ENCODE measurements around the gene SLC26A1.
"Not testable (repeated sequence)": the region's sequence is repeated elsewhere in the genome, so short reads cannot be mapped to it uniquely, and the experiment has no call there.

The SLC26A1 gene

DNA sequence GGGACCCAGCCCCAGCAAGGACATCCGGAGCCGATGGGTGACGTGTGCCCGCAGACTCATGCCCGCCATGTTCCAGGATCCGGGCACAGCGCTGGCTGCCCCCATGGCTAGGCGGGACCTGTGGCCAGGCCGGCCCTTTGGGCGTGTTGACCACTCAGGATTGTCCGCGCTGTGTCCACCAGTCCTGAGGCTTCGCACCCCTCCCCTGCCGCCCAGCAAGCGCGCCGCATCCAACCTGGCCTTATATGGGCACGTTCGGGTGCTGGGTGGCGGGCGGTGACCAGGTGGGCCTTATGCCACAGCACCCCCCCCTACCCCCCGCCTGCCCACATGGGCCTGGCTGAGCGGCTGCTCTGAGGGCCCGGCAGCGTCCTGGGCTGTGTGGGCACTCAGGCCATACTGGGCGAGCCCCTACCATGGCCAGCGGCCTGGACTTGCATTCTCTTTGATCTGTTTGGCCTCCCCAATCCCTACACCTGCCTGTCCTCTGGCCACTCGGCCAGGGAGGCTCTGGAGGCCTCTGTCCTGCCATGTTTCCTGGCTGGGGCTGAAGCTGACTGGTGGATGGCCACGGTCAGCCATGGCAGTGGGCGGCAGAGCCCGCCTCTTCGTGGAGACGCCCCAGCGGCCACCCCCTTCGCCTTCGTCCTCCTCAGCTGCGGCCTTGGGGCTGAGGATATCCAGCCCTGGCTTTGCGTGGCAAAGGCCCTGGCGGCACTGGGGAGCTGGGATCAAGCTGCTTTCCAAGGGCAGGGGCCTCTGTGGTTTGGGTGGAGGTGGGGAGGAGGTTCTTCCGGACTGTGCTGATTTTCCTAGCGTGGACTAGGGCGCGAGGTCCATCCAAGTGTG, 20.2 kb upstream of the SLC26A1 start:
- DNase-seq (ENCODE audit: low read depth) = no peak

DNA sequence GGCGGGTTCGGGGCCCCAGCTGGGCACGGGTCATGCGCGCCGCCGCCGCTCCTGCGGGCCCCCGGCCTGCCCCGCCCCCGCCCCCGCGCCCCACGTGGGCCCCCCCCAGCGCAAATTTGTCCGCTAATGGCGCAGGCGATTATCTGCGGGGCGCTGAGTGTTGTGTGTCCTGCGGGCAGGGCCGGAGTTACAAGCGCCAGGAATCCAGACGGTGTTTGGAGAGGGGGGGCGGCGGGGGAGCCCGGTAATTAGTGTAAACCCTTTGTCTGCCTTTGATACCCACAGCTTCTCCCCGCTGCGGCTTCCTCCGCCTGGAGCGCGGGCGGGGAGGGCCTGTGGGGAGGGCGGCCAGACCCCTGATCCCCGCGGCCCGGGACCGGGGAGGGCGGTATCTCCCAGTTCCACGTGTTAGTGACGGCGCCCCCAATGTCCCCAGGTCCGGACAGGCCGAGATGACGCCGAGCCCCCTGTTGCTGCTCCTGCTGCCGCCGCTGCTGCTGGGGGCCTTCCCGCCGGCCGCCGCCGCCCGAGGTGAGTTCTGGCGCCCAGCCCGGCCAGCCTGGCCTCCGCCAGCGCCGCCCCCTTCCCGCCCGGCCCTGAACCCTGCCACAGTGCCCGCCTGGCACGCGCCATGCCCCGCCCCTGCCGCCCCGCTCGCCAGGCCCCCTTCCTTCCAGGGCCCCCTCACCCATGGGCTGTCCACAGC, 19.0 kb upstream of the SLC26A1 start:
- no peak for DNase-seq (ENCODE audit: low read depth)

DNA sequence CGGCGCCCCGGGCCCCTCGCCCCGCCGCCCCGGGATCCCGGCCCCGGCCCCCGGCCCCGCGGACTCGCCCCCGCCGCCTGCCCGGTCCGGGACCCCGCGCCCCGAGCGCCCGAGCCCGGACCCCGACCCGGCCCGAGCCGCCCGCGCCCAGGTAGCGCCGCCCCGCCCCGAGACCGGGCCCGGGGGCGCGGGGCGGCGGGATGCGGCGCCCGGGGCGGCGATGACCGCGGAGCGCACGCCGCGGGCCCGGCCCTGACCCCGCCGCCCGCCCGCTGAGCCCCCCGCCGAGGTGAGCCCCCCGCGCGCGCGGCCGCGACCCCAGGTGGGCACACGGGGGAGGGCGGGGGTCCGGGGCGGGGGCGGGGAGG, 18.4 kb upstream of the SLC26A1 start:
- no peak for DNase-seq (ENCODE audit: low read depth)

DNA sequence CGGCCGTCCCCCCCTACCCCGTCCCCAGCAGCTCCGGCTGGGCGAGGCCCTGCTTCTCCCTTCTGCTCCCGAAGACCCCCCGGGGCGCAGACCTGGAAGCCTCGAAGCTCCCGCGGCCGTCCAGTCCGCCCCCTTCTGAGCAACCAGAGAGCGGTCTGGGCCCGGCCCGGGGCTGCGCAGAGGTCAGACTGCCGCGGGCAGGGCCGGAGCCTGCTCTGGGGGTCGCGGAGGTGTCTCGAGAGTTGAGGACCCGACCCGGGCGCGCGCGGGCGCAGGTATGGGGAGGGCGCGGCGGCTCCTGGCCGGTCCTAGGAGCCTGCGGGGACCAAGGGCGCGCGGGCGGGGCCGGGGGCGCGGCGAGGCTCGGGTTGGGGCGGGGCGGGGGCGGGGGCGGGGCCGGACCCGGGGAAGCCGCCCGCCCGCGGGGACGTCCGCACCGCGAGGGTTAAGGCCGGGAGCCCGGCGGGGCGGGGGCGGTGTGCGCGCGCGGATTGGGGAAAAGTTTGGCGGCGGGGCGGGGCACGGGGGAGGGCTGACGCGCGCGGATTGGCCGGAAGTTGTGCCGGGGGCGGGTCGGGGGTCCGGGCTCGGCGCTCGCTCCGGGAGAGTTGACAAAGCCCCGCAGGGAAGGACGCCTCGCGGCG, 17.9 kb upstream of the SLC26A1 start, which contains the start of gene FGFRL1:
TSS of gene FGFRL1 (plus strand) at position 605 of the 644 bp plus-strand sequence. CDS start 860 bp downstream, outside the sequence.
- peak; percentile 79 for DNase-seq (ENCODE audit: low read depth)

DNA sequence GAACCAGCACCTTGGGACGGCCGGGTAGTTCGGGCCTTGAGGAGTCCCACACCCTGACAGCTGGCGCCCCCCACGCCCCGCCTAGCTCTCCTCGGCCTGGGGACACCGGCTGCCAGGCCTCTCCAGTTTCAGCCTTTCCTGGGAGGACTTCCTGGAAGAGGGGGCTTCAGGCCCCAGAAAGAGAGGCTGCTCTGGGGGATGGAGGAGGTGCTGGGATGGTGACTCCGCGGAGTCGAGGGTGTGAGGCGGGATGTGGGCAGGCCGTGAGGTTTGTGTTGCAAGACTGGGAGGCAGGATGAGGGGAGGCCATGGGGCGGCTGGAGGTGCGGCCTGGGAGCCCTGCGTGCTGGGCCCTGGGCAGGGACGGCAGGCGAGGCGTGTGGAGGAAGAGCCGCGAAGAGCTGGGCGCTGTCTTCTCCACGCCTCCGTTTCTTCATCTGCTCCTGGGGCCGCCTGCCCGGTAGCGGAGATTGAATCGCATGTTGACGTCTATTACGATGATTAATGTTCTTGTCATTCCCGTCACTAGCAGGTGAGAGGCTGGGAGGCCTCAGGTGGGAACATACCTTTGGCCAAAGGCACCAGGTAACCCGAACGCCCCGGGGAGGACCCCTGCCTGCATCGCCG, 17.3 kb upstream of the SLC26A1 start:
- DNase-seq (ENCODE audit: low read depth) = peak; percentile 76

DNA sequence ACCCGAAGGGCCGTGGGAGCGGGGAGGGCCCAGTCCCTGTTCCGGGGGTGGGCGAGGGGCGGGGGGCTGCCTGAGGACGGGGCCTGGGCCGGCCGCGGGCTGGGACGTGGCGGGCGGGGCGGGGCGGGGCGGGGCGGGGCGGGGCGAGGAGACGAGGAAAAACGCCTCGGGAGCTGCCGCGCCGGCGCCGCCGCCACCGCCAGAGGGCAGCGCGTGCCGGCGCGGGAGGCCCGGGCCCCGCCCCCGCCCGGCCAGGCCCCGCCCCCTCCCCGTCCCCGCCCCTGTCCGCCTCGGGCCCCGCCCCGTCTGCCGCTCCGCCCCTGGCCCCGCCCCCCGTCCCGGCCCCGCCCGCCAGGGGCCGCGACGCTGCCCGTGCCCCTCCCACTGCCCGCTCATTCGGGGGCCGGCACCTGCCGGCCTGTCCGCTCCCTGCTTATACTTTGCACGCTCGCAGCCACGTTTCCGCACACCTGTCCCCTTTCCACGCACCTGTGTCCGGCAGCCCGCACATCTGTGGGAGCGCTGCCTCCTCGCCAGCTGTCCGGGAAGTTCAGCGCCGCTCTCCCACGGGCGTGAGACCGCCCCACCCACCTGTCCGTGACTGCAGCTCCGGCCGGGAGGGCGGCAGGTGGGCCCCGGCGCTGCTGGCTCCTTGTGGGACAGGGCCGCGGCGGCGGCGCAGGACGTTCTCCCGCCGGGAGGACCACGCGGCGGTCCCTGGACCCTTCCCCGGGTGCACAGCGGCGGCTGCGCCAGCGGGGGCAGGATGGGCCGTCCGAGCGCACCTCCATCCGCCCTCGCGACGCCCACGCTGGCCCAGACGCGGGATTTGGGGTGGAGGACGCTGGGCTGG, 16.6 kb upstream of the SLC26A1 start:
- no peak for DNase-seq (ENCODE audit: low read depth)

DNA sequence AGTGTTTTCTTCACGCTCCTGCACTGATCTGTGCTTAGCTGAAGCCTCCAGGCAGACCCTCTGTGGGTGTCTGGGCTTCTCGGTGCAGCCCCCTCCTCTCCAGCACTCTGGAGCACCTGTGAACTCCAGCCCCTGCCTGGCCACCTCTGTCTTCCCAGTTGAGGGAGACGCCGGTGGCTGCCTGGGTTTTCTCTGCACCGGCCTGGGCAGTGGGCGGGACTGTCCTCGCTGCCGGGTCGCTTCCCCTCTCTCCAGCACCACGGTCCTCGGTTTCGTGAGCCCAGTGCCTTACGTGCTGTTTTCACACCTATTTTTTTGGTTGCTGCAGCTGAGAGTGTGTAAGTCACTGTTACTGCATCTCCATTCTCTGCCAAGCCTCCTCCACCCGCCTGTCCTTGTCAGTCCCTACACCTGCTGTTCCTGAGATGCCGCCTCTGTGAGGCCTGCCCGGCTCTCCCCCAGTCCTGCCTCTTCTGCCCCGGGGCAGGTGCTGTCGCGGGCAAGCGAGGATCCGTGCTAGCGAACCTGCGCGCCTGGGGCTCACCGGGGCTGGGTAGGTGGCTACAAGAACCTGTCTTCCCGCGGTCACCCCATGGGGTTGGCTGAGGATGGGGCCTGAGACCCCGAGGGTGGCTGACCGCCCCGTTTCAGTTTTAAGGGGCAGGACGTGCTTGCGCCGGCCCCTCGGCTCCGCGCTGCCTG, 15.8 kb upstream of the SLC26A1 start:
- no peak for DNase-seq (ENCODE audit: low read depth)

DNA sequence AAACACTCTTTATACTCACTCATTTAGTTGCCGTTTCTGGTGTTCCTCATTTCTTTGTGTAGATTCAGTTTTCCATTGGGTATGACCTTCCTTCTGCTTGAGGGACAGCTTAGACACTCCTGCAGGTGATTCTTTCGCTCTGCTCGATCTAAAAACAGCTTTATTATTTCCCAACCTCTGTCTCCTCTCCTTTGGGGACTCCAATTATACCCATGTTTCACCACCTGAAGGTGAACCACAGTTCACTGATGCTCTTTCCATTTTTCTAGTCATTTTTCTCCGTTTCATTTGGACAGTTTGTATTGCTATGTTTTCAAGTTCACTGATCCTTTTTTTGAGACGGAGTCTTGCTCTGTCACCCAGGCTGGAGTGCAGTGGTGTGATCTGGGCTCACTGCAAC, 13.7 kb upstream of the SLC26A1 start:
- DNase-seq (ENCODE audit: low read depth) = no peak

DNA sequence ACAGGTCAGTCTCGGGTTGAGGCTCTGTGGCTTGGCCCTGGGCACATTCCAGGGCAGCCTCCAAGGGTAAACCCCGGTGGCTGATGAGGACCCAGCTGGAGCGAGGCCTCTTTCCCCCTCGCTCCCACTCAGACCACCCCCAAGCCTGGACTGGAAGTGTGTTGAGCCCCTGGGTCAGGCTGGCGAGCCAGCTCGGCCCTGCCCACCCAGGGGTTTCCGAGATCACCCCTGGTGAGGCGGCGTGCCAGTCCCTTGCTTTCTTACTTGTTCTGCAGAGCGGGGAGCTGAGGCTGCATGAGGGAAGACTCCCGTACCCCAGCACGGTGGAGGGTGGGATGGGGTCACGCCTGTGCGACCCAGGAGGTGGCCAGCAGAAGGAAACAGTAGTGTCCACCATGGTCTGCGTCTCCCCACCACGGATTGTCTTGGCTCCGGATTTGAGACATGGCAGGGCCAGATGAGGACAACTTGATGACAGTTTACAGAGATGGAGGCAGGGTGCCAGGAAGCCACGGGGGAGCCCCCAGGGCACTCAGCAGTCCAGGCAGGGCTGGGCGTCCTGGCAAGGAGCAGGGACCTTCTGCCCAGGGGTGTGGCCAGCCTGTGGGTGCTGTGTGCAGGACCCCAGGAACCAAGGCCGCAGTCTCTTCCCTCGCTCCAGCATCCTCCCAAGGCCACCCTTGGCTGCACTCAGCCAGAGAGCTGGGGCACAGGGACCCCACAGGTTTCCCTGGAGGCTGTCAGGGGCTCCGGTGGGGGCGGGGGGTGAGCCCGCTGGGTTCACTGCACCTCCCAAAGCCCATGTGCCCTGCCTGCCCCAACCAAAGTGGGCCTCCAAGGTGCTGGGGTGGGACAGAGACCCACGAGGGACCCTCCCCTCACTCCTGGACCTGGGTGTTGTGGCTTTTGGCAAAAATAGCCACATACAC, 11.6 kb upstream of the SLC26A1 start:
- DNase-seq (ENCODE audit: low read depth) = no peak

DNA sequence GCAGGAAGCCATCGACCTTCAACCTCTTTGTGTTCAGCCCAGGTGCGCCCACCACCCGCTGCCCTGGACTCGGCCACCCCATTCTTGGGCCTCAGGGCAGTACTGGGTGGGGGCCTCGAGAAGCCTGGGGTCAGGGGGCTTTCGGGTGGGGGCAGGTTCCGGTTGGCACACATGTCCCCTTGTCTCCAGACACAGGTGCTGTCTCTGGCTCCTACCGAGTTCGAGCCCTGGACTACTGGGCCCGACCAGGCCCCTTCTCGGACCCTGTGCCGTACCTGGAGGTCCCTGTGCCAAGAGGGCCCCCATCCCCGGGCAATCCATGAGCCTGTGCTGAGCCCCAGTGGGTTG, 10.8 kb upstream of the SLC26A1 start:
- DNase-seq (ENCODE audit: low read depth) = no peak

DNA sequence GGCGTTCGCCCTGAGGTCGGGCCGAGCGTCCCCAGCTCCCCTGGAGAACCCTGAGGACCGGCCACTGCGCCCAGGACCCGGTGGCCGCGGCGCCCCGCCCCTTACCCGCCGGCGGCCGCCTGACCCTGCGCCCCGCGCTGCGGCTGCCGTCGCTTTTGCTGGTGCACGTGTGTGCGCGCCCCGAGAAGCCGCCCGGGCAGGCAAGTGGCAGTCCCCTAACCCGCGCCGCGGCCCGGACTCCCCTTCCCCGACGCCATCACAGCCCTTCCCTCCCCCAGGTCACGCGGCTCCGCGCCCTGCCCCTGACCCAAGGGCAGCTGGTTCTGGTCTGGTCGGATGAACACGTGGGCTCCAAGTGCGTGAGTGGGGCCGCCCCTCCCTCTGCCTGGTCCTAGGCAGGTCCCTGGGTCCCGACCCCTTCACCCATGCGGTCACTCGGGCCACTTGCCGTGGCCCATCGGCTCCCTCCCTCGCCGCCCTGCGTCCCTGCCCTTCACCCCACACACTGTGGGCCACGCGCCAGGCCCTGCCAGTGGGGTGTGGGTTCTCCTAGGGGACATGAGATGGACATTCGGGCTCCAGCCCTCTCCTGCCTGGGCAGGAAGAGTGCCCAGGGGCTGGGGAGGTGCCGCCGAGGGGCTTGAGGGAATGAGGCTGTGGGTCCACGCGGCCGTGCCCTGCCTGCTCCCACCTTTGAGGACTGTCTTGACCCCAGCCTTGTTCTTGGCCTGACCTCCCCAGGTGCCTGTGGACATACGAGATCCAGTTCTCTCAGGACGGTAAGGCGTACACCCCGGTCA, 10.3 kb upstream of the SLC26A1 start:
- no peak for DNase-seq (ENCODE audit: low read depth)

DNA sequence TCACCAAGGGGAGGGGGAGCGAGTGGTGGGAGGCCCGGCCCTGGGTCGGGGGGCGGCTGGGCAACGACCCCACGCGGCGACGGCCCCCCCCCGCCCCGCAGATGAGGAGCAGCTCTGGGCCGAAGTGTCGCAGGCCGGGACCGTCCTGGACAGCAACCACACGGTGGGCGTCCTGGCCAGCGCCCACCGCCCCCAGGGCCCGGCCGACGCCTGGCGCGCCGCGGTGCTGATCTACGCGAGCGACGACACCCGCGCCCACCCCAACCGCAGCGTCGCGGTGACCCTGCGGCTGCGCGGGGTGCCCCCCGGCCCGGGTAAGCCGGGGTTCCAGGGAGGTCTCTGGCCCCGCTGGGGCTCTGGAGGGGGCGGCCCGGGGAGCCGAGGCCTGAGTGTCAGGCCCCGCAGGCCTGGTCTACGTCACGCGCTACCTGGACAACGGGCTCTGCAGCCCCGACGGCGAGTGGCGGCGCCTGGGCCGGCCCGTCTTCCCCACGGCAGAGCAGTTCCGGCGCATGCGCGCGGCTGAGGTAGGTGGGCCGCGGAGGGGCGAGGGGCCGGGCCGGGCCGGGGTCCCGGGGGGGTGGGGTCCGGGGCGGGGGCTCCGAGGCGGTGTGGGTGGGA, 9.5 kb upstream of the SLC26A1 start:
- DNase-seq (ENCODE audit: low read depth) = no peak

DNA sequence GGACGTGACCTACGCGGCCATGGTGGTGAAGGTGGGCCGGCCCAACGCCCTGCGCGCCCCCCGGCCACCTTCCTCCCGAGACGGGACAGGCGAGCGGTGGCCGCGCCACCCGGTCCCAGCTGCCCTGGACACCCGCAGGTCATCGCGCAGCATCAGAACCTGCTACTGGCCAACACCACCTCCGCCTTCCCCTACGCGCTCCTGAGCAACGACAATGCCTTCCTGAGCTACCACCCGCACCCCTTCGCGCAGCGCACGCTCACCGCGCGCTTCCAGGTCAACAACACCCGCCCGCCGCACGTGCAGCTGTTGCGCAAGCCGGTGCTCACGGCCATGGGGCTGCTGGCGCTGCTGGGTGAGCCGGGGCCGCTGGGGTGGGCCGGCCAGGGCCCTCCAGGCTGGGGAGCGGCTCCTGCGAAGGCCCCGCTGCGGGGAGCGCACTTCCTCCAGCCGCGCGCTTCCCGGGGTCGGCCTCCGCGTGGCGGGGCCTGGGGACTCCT, 9.0 kb upstream of the SLC26A1 start:
- no peak for DNase-seq (ENCODE audit: low read depth)

DNA sequence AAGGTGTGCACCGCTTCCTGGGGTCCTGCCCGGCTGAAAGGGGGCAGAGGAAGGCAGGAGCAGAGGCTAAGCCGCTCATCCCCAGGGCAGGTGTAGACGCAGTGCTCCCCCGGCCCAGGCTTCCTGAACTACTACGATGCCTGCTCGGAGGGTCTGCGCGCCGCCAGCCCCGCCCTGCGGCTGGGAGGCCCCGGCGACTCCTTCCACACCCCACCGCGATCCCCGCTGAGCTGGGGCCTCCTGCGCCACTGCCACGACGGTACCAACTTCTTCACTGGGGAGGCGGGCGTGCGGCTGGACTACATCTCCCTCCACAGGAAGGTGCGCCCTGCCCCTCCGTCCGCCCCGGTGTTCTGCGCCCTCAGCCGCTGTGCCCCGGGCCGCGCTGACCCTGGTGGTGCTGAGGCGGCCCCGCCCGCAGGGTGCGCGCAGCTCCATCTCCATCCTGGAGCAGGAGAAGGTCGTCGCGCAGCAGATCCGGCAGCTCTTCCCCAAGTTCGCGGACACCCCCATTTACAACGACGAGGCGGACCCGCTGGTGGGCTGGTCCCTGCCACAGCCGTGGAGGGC, 8.4 kb upstream of the SLC26A1 start:
- no peak for DNase-seq (ENCODE audit: low read depth)

DNA sequence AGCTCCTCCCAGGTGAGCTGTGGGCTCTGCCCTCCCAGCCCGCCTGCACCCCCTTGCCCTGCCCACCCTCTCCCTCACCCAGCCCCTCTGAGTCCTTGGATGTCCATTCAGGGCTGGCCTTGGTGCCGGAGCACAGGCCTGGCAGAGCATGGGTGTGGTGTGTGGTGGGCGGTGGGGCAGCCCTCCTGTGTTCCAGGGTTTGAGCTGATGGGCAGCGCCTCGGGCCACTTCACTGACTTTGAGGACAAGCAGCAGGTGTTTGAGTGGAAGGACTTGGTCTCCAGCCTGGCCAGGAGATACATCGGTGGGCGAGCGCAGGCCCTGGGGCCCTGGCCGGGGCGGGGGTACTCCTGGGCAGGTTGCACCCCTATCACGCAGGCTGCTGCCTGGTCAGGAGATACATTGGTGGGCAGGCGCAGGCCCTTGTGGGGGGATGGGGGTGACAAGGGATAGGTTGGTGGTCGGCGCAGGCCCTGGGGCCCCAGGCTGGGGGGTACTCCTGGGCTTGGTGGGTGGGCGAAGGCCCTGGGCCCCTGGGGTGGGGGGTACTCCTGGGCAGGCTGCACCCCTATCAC, 7.6 kb upstream of the SLC26A1 start:
- no peak for DNase-seq (ENCODE audit: low read depth)

DNA sequence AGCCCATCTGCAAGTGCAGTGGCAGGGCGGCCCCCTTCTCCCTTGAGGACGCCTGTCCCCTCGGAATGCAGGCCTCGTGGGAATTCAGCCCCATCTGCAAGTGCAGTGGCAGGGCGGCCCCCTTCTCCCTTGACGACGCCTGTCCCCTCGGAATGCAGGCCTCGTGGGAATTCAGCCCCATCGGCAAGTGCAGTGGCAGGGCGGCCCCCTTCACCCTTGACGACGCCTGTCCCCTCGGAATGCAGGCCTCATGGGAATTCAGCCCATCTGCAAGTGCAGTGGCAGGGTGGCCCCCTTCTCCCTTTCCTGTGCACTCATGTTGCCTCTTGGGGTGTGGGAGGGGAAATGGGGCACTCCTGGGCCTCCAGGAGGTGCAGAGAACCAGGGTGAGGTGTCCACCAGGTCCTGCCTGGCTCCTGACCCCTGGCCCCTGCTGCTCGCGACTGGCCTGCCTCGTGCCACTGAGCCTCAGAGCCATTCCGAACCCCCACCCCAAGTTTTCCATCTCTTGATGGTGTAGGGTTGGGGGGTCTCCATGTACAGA, 6.8 kb upstream of the SLC26A1 start:
- no peak for DNase-seq (ENCODE audit: low read depth)

DNA sequence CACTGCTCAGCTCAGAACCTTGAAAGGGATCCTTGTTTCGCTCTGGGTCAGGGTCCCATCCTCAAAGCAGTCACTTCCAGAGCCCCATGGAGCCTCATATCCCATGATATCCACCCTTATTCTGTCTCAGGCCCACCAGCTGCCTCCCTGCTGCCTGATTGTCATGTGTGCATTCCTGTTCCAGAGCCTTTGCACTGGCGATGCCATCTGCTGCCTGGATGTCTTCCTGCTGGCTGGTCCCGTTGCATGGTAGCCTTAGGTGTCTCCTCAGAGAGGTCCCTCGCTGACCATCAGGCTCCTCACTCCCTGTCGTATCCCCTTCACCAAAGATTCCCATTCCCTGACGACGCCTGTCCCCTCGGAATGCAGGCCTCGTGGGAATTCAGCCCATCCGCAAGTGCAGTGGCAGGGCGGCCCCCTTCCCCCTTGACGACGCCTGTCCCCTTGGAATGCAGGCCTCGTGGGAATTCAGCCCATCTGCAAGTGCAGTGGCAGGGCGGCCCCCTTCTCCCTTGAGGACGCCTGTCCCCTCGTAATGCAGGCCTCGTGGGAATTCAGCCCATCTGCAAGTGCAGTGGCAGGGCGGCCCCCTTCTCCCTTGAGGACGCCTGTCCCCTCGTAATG, 6.1 kb upstream of the SLC26A1 start:
- not testable (repeated sequence) for DNase-seq (ENCODE audit: low read depth)

All from stromal cell of bone marrow (primary cell).